ENCODE measurements around the gene OGFRL1. TPM values are rescaled to one million over a fixed set of nuclear protein-coding genes. Genes with fewer than 3 reads are reported as not detected.

Gene OGFRL1
- total RNA-seq, 1 donor from 2014 or later, result 9.4 TPM

DNA sequence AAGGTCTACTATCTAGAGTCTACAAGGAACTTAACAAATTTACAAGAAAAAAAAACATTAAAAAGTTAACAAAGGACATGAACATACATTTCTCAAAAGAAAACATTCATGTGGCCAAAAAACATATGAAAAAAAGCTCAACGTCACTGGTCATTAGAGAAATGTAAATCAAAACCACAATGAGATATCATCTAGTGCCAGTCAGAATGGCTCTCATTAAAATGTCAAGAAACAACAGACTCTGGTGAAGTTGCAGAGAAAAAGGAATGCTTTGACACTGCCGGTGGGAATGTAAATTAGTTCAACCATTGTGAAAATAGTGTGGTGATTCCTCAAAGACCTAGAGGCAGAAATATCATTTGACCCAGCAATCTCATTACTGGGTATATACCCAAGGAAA is 48.3 kb downstream of the OGFRL1 start:
- TF ChIP-seq, protein P1, sequence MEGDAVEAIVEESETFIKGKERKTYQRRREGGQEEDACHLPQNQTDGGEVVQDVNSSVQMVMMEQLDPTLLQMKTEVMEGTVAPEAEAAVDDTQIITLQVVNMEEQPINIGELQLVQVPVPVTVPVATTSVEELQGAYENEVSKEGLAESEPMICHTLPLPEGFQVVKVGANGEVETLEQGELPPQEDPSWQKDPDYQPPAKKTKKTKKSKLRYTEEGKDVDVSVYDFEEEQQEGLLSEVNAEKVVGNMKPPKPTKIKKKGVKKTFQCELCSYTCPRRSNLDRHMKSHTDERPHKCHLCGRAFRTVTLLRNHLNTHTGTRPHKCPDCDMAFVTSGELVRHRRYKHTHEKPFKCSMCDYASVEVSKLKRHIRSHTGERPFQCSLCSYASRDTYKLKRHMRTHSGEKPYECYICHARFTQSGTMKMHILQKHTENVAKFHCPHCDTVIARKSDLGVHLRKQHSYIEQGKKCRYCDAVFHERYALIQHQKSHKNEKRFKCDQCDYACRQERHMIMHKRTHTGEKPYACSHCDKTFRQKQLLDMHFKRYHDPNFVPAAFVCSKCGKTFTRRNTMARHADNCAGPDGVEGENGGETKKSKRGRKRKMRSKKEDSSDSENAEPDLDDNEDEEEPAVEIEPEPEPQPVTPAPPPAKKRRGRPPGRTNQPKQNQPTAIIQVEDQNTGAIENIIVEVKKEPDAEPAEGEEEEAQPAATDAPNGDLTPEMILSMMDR (IDR thresholded peaks at IDR 0.05; ENCODE audit: unreplicated experiment), result no peak
- H3K27me3 Mint-ChIP-seq, result no peaks in the 10 kb centered on the region
- peaks cover 4% of the 10 kb centered on the region for H3K36me3 Mint-ChIP-seq (ENCODE audit: insufficient read depth)
- DNase-seq (ENCODE audit: low spot score, unreplicated experiment), result no peak
- H3K4me3 Mint-ChIP-seq (ENCODE audit: low read depth), result no peak overlapping the region
- H3K9me3 Mint-ChIP-seq (ENCODE audit: low read depth), result peaks cover 6% of the 10 kb centered on the region
- H3K4me1 Mint-ChIP-seq (ENCODE audit: low read depth), result peaks cover 2% of the 10 kb centered on the region
- no peak overlapping the region for H3K27ac Mint-ChIP-seq

DNA sequence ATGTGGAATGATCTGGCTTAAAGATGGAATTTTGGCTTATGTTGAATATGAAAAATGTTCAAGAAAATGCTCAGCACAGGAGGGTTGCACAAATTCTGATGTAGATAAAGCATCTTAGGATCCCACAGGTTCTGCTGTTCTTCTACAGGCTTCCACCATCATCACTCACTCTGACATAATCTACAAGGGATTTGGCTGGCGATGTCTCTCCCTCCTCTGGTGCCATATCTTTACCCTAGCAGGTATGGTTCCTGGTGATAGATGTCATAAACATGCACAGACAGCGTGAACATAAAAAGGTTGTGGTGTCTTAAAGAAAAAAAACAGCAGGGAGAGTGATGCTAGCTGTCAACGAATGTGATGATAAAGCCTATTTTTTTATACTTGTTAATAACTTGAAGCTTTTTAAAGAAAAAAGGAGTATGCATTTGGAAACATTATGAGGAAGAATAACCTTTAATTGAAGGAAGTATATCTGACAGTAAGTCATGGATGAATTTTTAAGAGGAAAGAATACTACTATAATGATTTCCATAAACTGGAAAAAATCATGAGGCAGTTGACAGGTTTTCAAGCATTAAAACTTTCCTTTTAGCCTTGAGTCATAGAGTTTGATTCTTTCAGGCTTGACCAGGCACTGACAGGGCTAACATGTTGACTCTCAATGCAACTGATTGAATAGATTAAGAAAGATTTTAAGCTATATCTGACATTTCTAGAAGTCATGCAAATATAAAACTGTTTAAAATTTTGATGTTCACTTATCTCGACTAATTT is 50.1 kb downstream of the OGFRL1 start:
- Mint-ChIP-seq H3K27ac (no peak overlapping the region), H3K36me3 (ENCODE audit: insufficient read depth) (peaks cover 4% of the 10 kb centered on the region), H3K27me3 (no peaks in the 10 kb centered on the region), H3K4me1 (ENCODE audit: low read depth) (peaks cover 2% of the 10 kb centered on the region), H3K4me3 (ENCODE audit: low read depth) (no peak overlapping the region), H3K9me3 (ENCODE audit: low read depth) (peaks cover 6% of the 10 kb centered on the region)
- TF ChIP-seq, protein P1 (IDR thresholded peaks at IDR 0.05; ENCODE audit: unreplicated experiment), result no peak
- DNase-seq (ENCODE audit: low spot score, unreplicated experiment), result no peak

DNA sequence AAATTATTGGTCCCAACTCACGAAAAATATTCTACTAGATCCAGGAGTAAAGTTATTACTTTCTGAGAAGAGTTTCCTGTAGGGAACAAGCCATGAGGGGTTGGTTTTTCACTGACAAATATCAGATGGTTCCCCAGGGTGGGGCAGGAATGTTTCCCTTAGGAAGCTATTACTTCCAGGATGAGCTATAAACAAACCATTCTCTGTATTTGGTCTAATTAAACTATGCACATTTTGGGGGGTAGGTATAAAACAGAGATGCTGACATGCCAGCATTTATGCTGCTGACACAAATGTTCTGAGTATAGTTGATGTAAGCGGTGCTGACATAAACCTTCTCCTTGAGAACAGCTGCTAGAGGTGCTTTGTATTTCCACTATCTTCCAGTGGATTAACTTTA is 54.2 kb downstream of the OGFRL1 start:
- H3K4me1 Mint-ChIP-seq (ENCODE audit: low read depth), result no peaks in the 10 kb centered on the region
- H3K4me3 Mint-ChIP-seq (ENCODE audit: low read depth), result no peak overlapping the region
- H3K9me3 Mint-ChIP-seq (ENCODE audit: low read depth), result no peaks in the 10 kb centered on the region
- TF ChIP-seq, protein P1 (IDR thresholded peaks at IDR 0.05; ENCODE audit: unreplicated experiment), result no peak
- H3K27ac Mint-ChIP-seq, result no peak overlapping the region
- no peaks in the 10 kb centered on the region for H3K27me3 Mint-ChIP-seq
- DNase-seq (ENCODE audit: low spot score, unreplicated experiment), result no peak
- H3K36me3 Mint-ChIP-seq (ENCODE audit: insufficient read depth), result no peaks in the 10 kb centered on the region

DNA sequence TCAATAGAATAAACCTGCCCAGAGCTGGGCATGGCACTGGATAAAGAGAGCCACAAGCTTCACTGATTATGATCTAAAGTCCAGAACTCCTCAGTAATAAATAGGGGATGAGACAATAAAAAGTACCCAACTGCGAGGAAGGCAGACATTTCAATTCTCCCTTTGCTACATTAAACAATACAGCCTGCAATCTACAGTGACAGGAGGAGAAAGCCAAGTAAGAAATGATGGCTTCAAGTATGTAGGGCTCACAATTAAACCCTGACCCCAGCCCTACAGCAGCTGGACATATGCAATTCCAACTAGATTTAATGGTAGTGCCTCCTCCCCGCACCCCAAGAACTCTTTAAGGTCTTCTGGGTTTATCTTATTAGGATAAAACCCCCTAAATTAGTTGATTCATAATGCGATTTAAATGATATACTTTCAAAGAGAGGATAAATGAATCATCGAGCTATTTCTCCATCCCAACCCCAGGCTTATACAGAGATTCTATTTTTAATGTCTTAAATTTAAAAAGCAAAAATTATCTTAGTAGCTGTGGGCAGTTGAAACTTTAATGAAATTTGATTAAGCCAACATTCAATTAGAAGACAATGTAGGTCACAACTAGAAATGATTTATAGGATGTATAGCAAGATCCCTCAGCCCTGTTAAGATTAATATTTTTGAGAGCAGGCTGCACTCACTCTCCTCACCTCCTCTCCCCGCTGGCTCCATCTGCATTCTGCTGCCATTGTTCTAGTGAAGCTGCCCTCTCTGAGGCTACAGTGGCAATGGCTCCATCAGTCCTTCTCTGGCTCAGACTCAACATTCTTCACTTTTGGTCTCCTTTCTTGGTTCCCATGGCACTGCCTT is 57.1 kb downstream of the OGFRL1 start:
- Mint-ChIP-seq H3K36me3 (ENCODE audit: insufficient read depth) (no peaks in the 10 kb centered on the region), H3K27ac (no peak overlapping the region), H3K4me3 (ENCODE audit: low read depth) (no peak overlapping the region), H3K9me3 (ENCODE audit: low read depth) (no peaks in the 10 kb centered on the region), H3K27me3 (no peaks in the 10 kb centered on the region), H3K4me1 (ENCODE audit: low read depth) (no peaks in the 10 kb centered on the region)
- TF ChIP-seq, protein P1 (IDR thresholded peaks at IDR 0.05; ENCODE audit: unreplicated experiment), result no peak
- DNase-seq (ENCODE audit: low spot score, unreplicated experiment), result no peak

DNA sequence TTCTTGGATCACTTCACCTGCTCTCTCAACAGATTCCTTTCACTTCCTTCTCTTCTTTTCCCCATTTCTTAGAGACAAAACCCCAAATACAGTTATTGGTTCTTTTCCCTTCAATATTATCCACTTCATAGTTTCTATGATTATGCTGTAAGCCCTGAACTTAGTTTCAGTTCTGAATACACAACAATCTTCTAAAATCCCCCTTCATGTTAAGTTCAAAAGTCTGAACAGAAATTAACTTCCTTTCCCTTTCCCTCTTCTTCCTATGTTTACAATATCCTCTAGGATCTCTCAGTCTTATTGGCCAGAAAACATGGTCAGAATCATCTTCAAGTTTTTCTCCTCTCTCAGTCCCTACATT is 57.7 kb downstream of the OGFRL1 start:
- Mint-ChIP-seq H3K27ac (no peak overlapping the region), H3K27me3 (no peaks in the 10 kb centered on the region), H3K36me3 (ENCODE audit: insufficient read depth) (no peaks in the 10 kb centered on the region), H3K4me1 (ENCODE audit: low read depth) (no peaks in the 10 kb centered on the region), H3K9me3 (ENCODE audit: low read depth) (no peaks in the 10 kb centered on the region), H3K4me3 (ENCODE audit: low read depth) (no peak overlapping the region)
- DNase-seq (ENCODE audit: low spot score, unreplicated experiment), result no peak
- TF ChIP-seq, protein P1 (IDR thresholded peaks at IDR 0.05; ENCODE audit: unreplicated experiment), result no peak

All from progenitor cell of endocrine pancreas (in vitro differentiated cells).